ENCODE data around the gene SAA4. TPM values are rescaled to one million over a fixed set of nuclear protein-coding genes. Genes with fewer than 3 reads are reported as not detected.

SAA4 gene
- total and polyA plus RNA-seq, 10 of the 15 experiments (the other 5 are each of a cell fraction or from before 2014, with no cell fraction given) = not detected

DNA sequence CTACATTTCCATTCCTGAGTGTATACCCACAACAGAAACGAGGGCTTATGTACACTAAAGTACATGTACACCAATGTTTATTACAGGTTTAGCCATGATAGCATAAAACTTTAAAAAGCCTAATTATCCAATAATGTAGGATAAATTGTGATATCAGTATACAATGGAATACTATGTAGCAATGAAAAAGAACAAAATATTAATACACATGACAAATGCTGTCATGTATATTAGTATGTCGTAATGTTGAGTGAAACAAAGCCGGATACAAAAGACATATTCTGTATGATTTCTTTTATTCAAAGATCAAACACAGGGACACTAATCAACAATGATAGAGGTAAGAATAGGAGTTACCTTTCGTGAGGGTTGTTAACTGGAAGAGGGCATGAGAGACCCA lies 2.7 kb downstream of the SAA4 start (continued):
- TF ChIP-seq, protein P1, sequence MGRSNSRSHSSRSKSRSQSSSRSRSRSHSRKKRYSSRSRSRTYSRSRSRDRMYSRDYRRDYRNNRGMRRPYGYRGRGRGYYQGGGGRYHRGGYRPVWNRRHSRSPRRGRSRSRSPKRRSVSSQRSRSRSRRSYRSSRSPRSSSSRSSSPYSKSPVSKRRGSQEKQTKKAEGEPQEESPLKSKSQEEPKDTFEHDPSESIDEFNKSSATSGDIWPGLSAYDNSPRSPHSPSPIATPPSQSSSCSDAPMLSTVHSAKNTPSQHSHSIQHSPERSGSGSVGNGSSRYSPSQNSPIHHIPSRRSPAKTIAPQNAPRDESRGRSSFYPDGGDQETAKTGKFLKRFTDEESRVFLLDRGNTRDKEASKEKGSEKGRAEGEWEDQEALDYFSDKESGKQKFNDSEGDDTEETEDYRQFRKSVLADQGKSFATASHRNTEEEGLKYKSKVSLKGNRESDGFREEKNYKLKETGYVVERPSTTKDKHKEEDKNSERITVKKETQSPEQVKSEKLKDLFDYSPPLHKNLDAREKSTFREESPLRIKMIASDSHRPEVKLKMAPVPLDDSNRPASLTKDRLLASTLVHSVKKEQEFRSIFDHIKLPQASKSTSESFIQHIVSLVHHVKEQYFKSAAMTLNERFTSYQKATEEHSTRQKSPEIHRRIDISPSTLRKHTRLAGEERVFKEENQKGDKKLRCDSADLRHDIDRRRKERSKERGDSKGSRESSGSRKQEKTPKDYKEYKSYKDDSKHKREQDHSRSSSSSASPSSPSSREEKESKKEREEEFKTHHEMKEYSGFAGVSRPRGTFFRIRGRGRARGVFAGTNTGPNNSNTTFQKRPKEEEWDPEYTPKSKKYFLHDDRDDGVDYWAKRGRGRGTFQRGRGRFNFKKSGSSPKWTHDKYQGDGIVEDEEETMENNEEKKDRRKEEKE (IDR thresholded peaks at IDR 0.05) = no peak
- no peak for TF ChIP-seq SKIL (IDR thresholded peaks at IDR 0.05; ENCODE audit: low read depth, poor library complexity, severe bottlenecking)

- ChIA-PET POLR2A (no interaction called here), CTCF (interaction anchor here (2.1 kb wide), 1 partner anchor 13 kb away, joined by 10 read pairs; no protein-coding TSS in a partner anchor), SMC1A (ENCODE audit: uncharacterized antibody, unreplicated experiment) (interaction anchor here (0.5 to 0.6 kb wide), 2 partner anchors 84 to 119 kb away, joined by 3 read pairs; no protein-coding TSS in a partner anchor), RAD21 (ENCODE audit: unreplicated experiment) (interaction anchor here (1.2 to 1.4 kb wide), 2 partner anchors 13 to 15 kb away, joined by 4 to 5 read pairs; no protein-coding TSS in a partner anchor)
- Histone ChIP-seq H2AFZ (ENCODE audit: control insufficient read depth, low read depth, low read length) (no peak overlapping the region), H3K9ac (ENCODE audit: control insufficient read depth, insufficient read depth, low read length) (no peak overlapping the region), H4K20me1 (ENCODE audit: control insufficient read depth, insufficient read depth) (no peaks in the 10 kb centered on the region), H3K79me2 (ENCODE audit: control insufficient read depth, insufficient read depth, low read length) (no peaks in the 10 kb centered on the region), H3K36me3 (ENCODE audit: control insufficient read depth in 2 of 2, insufficient read depth in 2 of 2, low read length in 1 of 2) (no peaks in the 10 kb centered on the region), H3K27me3 (replicated peaks in 1 of 2; ENCODE audit: control insufficient read depth in 2 of 2, insufficient read depth in 2 of 2, low read length in 1 of 2) (no peaks in the 10 kb centered on the region), H3K27ac (ENCODE audit: control insufficient read depth, insufficient read depth) (no peak overlapping the region), H3K4me3 (no peak overlapping the region), H3K4me2 (ENCODE audit: control insufficient read depth, insufficient read depth) (no peak overlapping the region), H3K4me1 (ENCODE audit: control insufficient read depth, insufficient read depth, low read length) (peaks cover 8% of the 10 kb centered on the region), H3K9me3 (replicated peaks; ENCODE audit: control insufficient read depth, insufficient read depth, low read length) (no peaks in the 10 kb centered on the region)
- no TSS peak for BruUV-seq (replicated peaks)
- no peak for FAIRE-seq
- 89% methylated on average over 2 of the region's 2 CpGs for WGBS (ENCODE audit: insufficient coverage, insufficient replicate concordance, low lambda C conversion rate, missing lambda C conversion rate)
- no peak for ATAC-seq
- intact Hi-C loops (cut with micrococcal nuclease; ENCODE audit: unreplicated experiment) = no loop called here
- in situ Hi-C loops (cut with MboI) = no loop called here
- no peak for DNase-seq (ENCODE audit: low read depth, low spot score)
- no peak for TF ChIP-seq ETV6 (conservative IDR thresholded peaks at IDR 0.05 in 1 of 2, IDR thresholded peaks at IDR 0.05 in 1 of 2; ENCODE audit: borderline replicate concordance in 1 of 2, low read depth in 1 of 2)
- TF ChIP-seq, protein P2, sequence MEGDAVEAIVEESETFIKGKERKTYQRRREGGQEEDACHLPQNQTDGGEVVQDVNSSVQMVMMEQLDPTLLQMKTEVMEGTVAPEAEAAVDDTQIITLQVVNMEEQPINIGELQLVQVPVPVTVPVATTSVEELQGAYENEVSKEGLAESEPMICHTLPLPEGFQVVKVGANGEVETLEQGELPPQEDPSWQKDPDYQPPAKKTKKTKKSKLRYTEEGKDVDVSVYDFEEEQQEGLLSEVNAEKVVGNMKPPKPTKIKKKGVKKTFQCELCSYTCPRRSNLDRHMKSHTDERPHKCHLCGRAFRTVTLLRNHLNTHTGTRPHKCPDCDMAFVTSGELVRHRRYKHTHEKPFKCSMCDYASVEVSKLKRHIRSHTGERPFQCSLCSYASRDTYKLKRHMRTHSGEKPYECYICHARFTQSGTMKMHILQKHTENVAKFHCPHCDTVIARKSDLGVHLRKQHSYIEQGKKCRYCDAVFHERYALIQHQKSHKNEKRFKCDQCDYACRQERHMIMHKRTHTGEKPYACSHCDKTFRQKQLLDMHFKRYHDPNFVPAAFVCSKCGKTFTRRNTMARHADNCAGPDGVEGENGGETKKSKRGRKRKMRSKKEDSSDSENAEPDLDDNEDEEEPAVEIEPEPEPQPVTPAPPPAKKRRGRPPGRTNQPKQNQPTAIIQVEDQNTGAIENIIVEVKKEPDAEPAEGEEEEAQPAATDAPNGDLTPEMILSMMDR (IDR thresholded peaks at IDR 0.05 in 2 of 3, conservative IDR thresholded peaks at IDR 0.05 in 1 of 3; ENCODE audit: control insufficient read depth in 2 of 3, extremely low read depth in 1 of 3, insufficient read depth in 1 of 3, low read depth in 3 of 3, low read length in 3 of 3) = no peak
- TF ChIP-seq BCL11A (IDR thresholded peaks at IDR 0.05; ENCODE audit: low read depth, low read length) = no peak
- TF ChIP-seq NFIC (IDR thresholded peaks at IDR 0.05; ENCODE audit: low read depth, low read length) = no peak
- TF ChIP-seq POLR2A (IDR thresholded peaks at IDR 0.05; ENCODE audit: low read depth, low read length) = no peak
- no peak for TF ChIP-seq TCF7 (IDR thresholded peaks at IDR 0.05; ENCODE audit: borderline replicate concordance)
- TF ChIP-seq NFYA (IDR thresholded peaks at IDR 0.05; ENCODE audit: borderline replicate concordance, low read depth, low read length) = no peak
- no peak for TF ChIP-seq PML (IDR thresholded peaks at IDR 0.05; ENCODE audit: low read length)
- TF ChIP-seq SIX5 (IDR thresholded peaks at IDR 0.05; ENCODE audit: low read depth, low read length, severe bottlenecking) = no peak
- no peak for TF ChIP-seq POLR2AphosphoS2 (IDR thresholded peaks at IDR 0.05; ENCODE audit: low read depth, low read length)
These were observed 5.7 kb downstream of the SAA4 start for GRCh38 chr11:18230859-18231258.

All from GM12878 (cell line).